DND-41 (cell line): Measurements from ENCODE around the gene WNT9A.

Experiments used
- ATAC-seq: fragments of 200-7000 bp; cut with Tn5 transposase; 3 replicates; pipeline ENCODE4 v1.9.1; 2021; ENCODE audit warnings: low read depth; ENCODE audit not compliant: insufficient read depth
- DNase-seq: peaks from one replicate; pipeline ENCODE4 v3.0.0-alpha.2; 2020
- H2AFZ ChIP-seq: 2 replicates; pipeline ENCODE4 v1.6.0; 2012; ENCODE audit warnings: low read depth, low read length
- H3K27ac ChIP-seq: 2 replicates; pipeline ENCODE4 v1.5.1; 2012; ENCODE audit warnings: low read length, inconsistent platforms
- H3K27me3 ChIP-seq: fragments of 200-600 bp; sonication (generic); 2 replicates; pipeline ENCODE4 v1.6.0; 2012; ENCODE audit warnings: low read length, mild to moderate bottlenecking, inconsistent platforms; ENCODE audit not compliant: insufficient read depth, poor library complexity
- H3K36me3 ChIP-seq: 2 replicates; pipeline ENCODE4 v1.5.1; 2012; ENCODE audit warnings: low read length, inconsistent platforms; ENCODE audit not compliant: insufficient read depth
- H3K4me1 ChIP-seq: 2 replicates; pipeline ENCODE4 v1.5.1; 2012; ENCODE audit warnings: mild to moderate bottlenecking, low read length; ENCODE audit not compliant: insufficient read depth
- H3K4me2 ChIP-seq: 2 replicates; pipeline ENCODE4 v1.6.0; 2012; ENCODE audit warnings: mild to moderate bottlenecking, moderate library complexity, low read length, inconsistent platforms; ENCODE audit not compliant: insufficient read depth
- H3K4me3 ChIP-seq, 2 experiments: fragments of 200-600 bp in 1 of 2; shearing (Covaris generic) in 1 of 2; 2 replicates each; pipeline ENCODE4 v1.5.1; 2012 to 2016; ENCODE audit warnings: inconsistent platforms in 2 of 2, low read length in 2 of 2, mild to moderate bottlenecking in 2 of 2, low read depth in 1 of 2, moderate library complexity in 1 of 2
- H3K79me2 ChIP-seq: 2 replicates; pipeline ENCODE4 v1.6.0; 2012; ENCODE audit warnings: low read length, inconsistent platforms; ENCODE audit not compliant: insufficient read depth
- H3K9ac ChIP-seq: 2 replicates; pipeline ENCODE4 v1.6.0; 2012; ENCODE audit warnings: low read depth, mild to moderate bottlenecking, inconsistent platforms, low read length, moderate library complexity
- H3K9me3 ChIP-seq: 2 replicates; pipeline ENCODE4 v1.5.1; 2012; ENCODE audit warnings: low read length, moderate library complexity, mild to moderate bottlenecking, inconsistent platforms; ENCODE audit not compliant: insufficient read depth, severe bottlenecking
- H4K20me1 ChIP-seq: 2 replicates; pipeline ENCODE4 v1.6.0; 2012; ENCODE audit warnings: low read length; ENCODE audit not compliant: insufficient read depth
- CTCF ChIP-seq: IDR thresholded peaks from 2 replicates; pipeline ENCODE4 v1.5.1; 2012; ENCODE audit warnings: borderline replicate concordance, low read length, moderate library complexity, mild to moderate bottlenecking; ENCODE audit not compliant: poor library complexity, severe bottlenecking; ENCODE audit errors: extremely low read depth
- EZH2 ChIP-seq: IDR thresholded peaks from 3 replicates; pipeline ENCODE4 v1.6.1; 2012; ENCODE audit warnings: borderline replicate concordance, low read depth, mild to moderate bottlenecking, moderate library complexity, low read length, inconsistent platforms; ENCODE audit not compliant: severe bottlenecking

Gene WNT9A

GRCh38 chr1:227893300-227893948, 54.3 kb downstream of the WNT9A start:
- H3K36me3 ChIP-seq = no peaks in the 10 kb centered on the region
- peaks cover 4% of the 10 kb centered on the region; the same call in 1 of the 2 replicates for H4K20me1 ChIP-seq
- no peaks in the 10 kb centered on the region for H3K27me3 ChIP-seq
- H3K4me2 ChIP-seq = no peak overlapping the region
- H3K79me2 ChIP-seq = no peaks in the 10 kb centered on the region
- no peak for ATAC-seq
- no peaks in the 10 kb centered on the region for H3K9me3 ChIP-seq
- H3K9ac ChIP-seq = no peak overlapping the region
- no peak for DNase-seq
- no peak overlapping the region for H2AFZ ChIP-seq
- no peak overlapping the region for H3K27ac ChIP-seq
- no peak overlapping the region for H3K4me3 ChIP-seq
- H3K4me1 ChIP-seq = no peaks in the 10 kb centered on the region
- TF ChIP-seq CTCF = no peak
- no peak for TF ChIP-seq EZH2

GRCh38 chr1:227892489-227893299, 55.0 kb downstream of the WNT9A start:
- no peak overlapping the region for H3K4me3 ChIP-seq
- H3K4me2 ChIP-seq = no peak overlapping the region
- no peak overlapping the region for H3K9ac ChIP-seq
- H3K79me2 ChIP-seq = no peaks in the 10 kb centered on the region
- H3K36me3 ChIP-seq = no peaks in the 10 kb centered on the region
- no peaks in the 10 kb centered on the region for H3K27me3 ChIP-seq
- no peak for DNase-seq
- peaks cover 4% of the 10 kb centered on the region; the same call in 1 of the 2 replicates for H4K20me1 ChIP-seq
- no peak overlapping the region for H2AFZ ChIP-seq
- no peak for ATAC-seq
- H3K9me3 ChIP-seq = no peaks in the 10 kb centered on the region
- no peaks in the 10 kb centered on the region for H3K4me1 ChIP-seq
- TF ChIP-seq CTCF = no peak
- TF ChIP-seq EZH2 = no peak
- H3K27ac ChIP-seq = no peak overlapping the region

GRCh38 chr1:227891955-227892488, 55.7 kb downstream of the WNT9A start:
- TF ChIP-seq EZH2 (no peak), CTCF (no peak)
- ATAC-seq = no peak
- Histone ChIP-seq H3K27me3 (no peaks in the 10 kb centered on the region), H3K36me3 (no peaks in the 10 kb centered on the region), H4K20me1 (peaks cover 4% of the 10 kb centered on the region; the same call in 1 of the 2 replicates), H2AFZ (no peak overlapping the region), H3K27ac (no peak overlapping the region), H3K4me2 (no peak overlapping the region), H3K4me3 (no peak overlapping the region), H3K9ac (no peak overlapping the region), H3K9me3 (no peaks in the 10 kb centered on the region), H3K4me1 (no peaks in the 10 kb centered on the region), H3K79me2 (no peaks in the 10 kb centered on the region)
- no peak for DNase-seq
